Activated CD8-positive, alpha-beta memory T cell treated with anti-CD3 and anti-CD28 coated beads for 1 hour (primary cell): ENCODE results near the gene KRTAP10-11.
A peak's percentile ranks its signal among the peaks of the same experiment; 100 is the strongest.
"Not testable (repeated sequence)": the region's sequence is repeated elsewhere in the genome, so short reads cannot be mapped to it uniquely, and the experiment has no call there.

Source experiments
- DNase-seq, 2 donors: peaks; one replicate each; pipeline ENCODE4 v3.0.0-alpha.2; 2020; ENCODE audit warnings: low read depth in 1 of 2; ENCODE audit errors: extremely low read depth in 1 of 2

Gene KRTAP10-11

GRCh38 chr21:44638506-44639330, 7.5 kb upstream of the KRTAP10-11 start:
- not testable (repeated sequence) for DNase-seq

GRCh38 chr21:44639331-44639655, 6.9 kb upstream of the KRTAP10-11 start:
- no peak for DNase-seq

GRCh38 chr21:44640761-44641160, 5.5 kb upstream of the KRTAP10-11 start:
- no peak for DNase-seq

- DNase-seq: no peak
These were observed 2.4 kb upstream of the KRTAP10-11 start for GRCh38 chr21:44643741-44644310.

- no peak for DNase-seq
These were observed 1.3 kb upstream of the KRTAP10-11 start for GRCh38 chr21:44644878-44645277.

GRCh38 chr21:44647222-44647552, 973 bp downstream of the KRTAP10-11 start:
- DNase-seq: no peak

GRCh38 chr21:44648557-44649311, 2.5 kb downstream of the KRTAP10-11 start:
- DNase-seq: no peak

- no peak for DNase-seq
These were observed 3.4 kb downstream of the KRTAP10-11 start for GRCh38 chr21:44649521-44650100.

GRCh38 chr21:44650265-44650972, 4.2 kb downstream of the KRTAP10-11 start:
- DNase-seq: no peak

GRCh38 chr21:44650973-44651675, 4.9 kb downstream of the KRTAP10-11 start:
- no peak for DNase-seq

GRCh38 chr21:44653123-44653522, 6.9 kb downstream of the KRTAP10-11 start:
- DNase-seq: no peak

GRCh38 chr21:44653656-44654575, 7.7 kb downstream of the KRTAP10-11 start:
- DNase-seq: peak; percentile 28 to 45

- no peak for DNase-seq
These were observed 8.5 kb downstream of the KRTAP10-11 start, which contains the start of gene KRTAP12-4 for GRCh38 chr21:44654576-44655175. Gene KRTAP12-4 (minus strand): TSS chr21:44654659. CDS start chr21:44654614, 45 bp downstream.

- DNase-seq: no peak
These were observed 10.7 kb downstream of the KRTAP10-11 start for GRCh38 chr21:44656868-44657267.

GRCh38 chr21:44657635-44658540, 11.7 kb downstream of the KRTAP10-11 start, which contains the start of gene KRTAP12-3:
Gene KRTAP12-3 (plus strand): TSS chr21:44657932. CDS start chr21:44657980, 48 bp downstream.
- peak; percentile 27 to 30 for DNase-seq

GRCh38 chr21:44658541-44658910, 12.3 kb downstream of the KRTAP10-11 start:
- no peak for DNase-seq

- DNase-seq: no peak
These were observed 12.8 kb downstream of the KRTAP10-11 start for GRCh38 chr21:44658913-44659595.
